Testis (tissue), 2 donors: Measurements from ENCODE around the gene RHBDF1.
A peak's percentile ranks its signal among the peaks of the same experiment; 100 is the strongest.

Source experiments
- POLR2A ChIP-seq: fragments of 450-650 bp; IDR thresholded peaks from one replicate; pipeline ENCODE4 v1.6.1; 2017; ENCODE audit warnings: antibody characterized with exemption, mild to moderate bottlenecking, moderate library complexity
- TF ChIP-seq, protein P1 (sequence below), 3 experiments: fragments of 450-650 bp in 2 of 3; fragments of 200-600 bp in 1 of 3; sonication (generic) in 1 of 3; IDR thresholded peaks; one replicate each; pipeline ENCODE4 v1.5.1; 2016 to 2019; ENCODE audit warnings: antibody characterized with exemption in 3 of 3, mild to moderate bottlenecking in 2 of 3, moderate library complexity in 1 of 3

DNA sequence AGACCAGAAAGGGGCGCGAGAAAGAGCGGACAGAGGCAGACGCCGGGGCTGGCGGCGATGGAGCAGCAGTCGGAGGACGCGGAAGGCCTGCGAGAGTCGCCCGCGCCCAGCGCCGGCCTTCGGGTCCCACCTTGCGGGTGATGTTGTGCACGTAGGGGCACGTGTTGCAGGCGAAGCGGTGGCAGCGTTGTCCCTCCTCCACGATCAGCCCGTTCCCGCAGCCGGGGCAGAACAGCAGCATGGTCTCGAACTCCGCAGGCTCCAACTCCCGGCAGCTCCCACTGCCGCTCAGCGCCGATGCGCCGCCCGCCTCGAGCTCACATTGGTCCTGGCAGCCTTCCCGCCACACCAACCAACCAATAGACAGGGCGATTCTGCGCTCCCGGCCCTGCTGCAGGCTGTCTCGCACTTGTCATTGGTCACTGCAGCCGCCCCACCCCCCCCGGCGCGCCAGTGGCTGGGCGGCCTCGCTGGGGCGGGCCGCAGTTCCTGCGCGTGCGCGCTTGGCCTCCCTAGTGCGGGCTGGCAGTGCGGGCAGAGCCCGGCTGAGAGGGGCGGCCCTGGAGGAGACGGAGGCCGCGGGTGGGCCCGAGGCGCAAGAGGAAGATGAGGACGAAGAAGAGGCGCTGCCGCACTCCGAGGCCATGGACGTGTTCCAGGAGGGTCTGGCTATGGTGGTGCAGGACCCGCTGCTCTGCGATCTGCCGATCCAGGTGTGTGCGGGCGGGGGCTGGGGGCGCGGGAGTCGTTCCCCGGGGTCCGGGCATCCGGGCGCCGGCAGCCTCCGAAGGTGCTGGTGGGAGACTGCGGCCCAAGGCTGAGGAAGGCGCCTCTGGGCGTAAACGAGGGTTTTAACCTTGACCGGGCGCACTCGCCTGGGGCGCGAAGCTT is 18.8 kb downstream of the RHBDF1 start, which contains the start of the genes POLR3K and SNRNP25:
- TF ChIP-seq, protein P1, sequence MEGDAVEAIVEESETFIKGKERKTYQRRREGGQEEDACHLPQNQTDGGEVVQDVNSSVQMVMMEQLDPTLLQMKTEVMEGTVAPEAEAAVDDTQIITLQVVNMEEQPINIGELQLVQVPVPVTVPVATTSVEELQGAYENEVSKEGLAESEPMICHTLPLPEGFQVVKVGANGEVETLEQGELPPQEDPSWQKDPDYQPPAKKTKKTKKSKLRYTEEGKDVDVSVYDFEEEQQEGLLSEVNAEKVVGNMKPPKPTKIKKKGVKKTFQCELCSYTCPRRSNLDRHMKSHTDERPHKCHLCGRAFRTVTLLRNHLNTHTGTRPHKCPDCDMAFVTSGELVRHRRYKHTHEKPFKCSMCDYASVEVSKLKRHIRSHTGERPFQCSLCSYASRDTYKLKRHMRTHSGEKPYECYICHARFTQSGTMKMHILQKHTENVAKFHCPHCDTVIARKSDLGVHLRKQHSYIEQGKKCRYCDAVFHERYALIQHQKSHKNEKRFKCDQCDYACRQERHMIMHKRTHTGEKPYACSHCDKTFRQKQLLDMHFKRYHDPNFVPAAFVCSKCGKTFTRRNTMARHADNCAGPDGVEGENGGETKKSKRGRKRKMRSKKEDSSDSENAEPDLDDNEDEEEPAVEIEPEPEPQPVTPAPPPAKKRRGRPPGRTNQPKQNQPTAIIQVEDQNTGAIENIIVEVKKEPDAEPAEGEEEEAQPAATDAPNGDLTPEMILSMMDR (IDR thresholded peaks at IDR 0.05) = peak in 1 of 3 experiments; percentile 10
- TF ChIP-seq POLR2A = no peak
